PC-9 (cell line): ENCODE results near the gene EYA2. TPM values are rescaled to one million over a fixed set of nuclear protein-coding genes. Genes with fewer than 3 reads are reported as not detected.

Experiments used
- BruUV-seq: library from RNA; stranded (reverse); fragments of 400-500 nt; replicated peaks from 2 replicates; lab custom pipeline; 2021; lab: Mats Ljungman, UMichigan
- CTCF ChIA-PET: fragments of 300-600 bp; sonication (Branson Sonifier 250); formaldehyde crosslinking; loops from one replicate; lab custom pipeline; 2022; ENCODE audit warnings: antibody characterized with exemption; lab: Charles Lee
- POLR2A ChIA-PET: fragments of 300-600 bp; sonication (Branson Sonifier 250); formaldehyde crosslinking; loops from one replicate; lab custom pipeline; 2022; ENCODE audit warnings: antibody characterized with exemption; ENCODE audit not compliant: unreplicated experiment; lab: Charles Lee
- DNase-seq, 2 experiments: peaks; one replicate each; pipeline versions ENCODE4 v3.0.0 to v3.0.0-alpha.2; 2015 to 2022; ENCODE audit warnings: mixed read lengths in 1 of 2
- H2AFZ ChIP-seq: fragments of 200-600 bp; sonication (generic); 2 replicates; pipeline ENCODE4 v1.8.1; 2017; ENCODE audit warnings: antibody characterized with exemption
- H3F3A ChIP-seq: fragments of 200-600 bp; sonication (generic); 2 replicates; pipeline ENCODE4 v1.8.1; 2017; ENCODE audit warnings: antibody characterized with exemption, mild to moderate bottlenecking, low read depth; ENCODE audit not compliant: insufficient read depth
- H3K27ac ChIP-seq: fragments of 200-600 bp; sonication (generic); 2 replicates; pipeline ENCODE4 v1.6.1; 2016; ENCODE audit warnings: mixed run types
- H3K27me3 ChIP-seq: fragments of 200-600 bp; sonication (generic); 2 replicates; pipeline ENCODE4 v1.6.1; 2016; ENCODE audit warnings: low read depth, mixed run types; ENCODE audit not compliant: insufficient read depth
- H3K36me3 ChIP-seq: fragments of 200-600 bp; sonication (generic); 2 replicates; pipeline ENCODE4 v1.6.1; 2016; ENCODE audit warnings: low read depth, mixed run types
- H3K4me1 ChIP-seq: fragments of 200-600 bp; sonication (generic); replicated peaks from 2 replicates; pipeline ENCODE4 v1.6.1; 2016; ENCODE audit warnings: mixed run types; ENCODE audit not compliant: insufficient read depth
- H3K4me2 ChIP-seq: fragments of 200-600 bp; sonication (generic); 2 replicates; pipeline ENCODE4 v1.6.1; 2017; ENCODE audit warnings: mixed run types
- H3K4me3 ChIP-seq: fragments of 200-600 bp; sonication (generic); 2 replicates; pipeline ENCODE4 v1.6.1; 2016; ENCODE audit warnings: mixed run types
- H3K79me2 ChIP-seq: fragments of 200-600 bp; sonication (generic); 2 replicates; pipeline ENCODE4 v1.6.1; 2017; ENCODE audit warnings: low read depth, mixed run types
- H3K9me2 ChIP-seq: fragments of 200-600 bp; sonication (generic); 2 replicates; pipeline ENCODE4 v1.8.1; 2017; ENCODE audit warnings: mild to moderate bottlenecking; ENCODE audit not compliant: insufficient read depth
- H3K9me3 ChIP-seq: fragments of 200-600 bp; sonication (generic); 2 replicates; pipeline ENCODE4 v1.8.1; 2016; ENCODE audit warnings: low read depth; ENCODE audit not compliant: insufficient read depth
- H4K20me1 ChIP-seq: fragments of 200-600 bp; sonication (generic); 2 replicates; pipeline ENCODE4 v1.8.1; 2017; ENCODE audit not compliant: insufficient read depth
- CTCF ChIP-seq: fragments of 200-600 bp; sonication (generic); conservative IDR thresholded peaks from 2 replicates; pipeline ENCODE4 v1.6.1; 2017; ENCODE audit warnings: mixed run types, antibody characterized with exemption, mild to moderate bottlenecking, moderate library complexity
- EZH2 ChIP-seq: fragments of 200-600 bp; sonication (generic); IDR thresholded peaks from 2 replicates; pipeline ENCODE4 v1.8.0; 2017; ENCODE audit warnings: antibody characterized with exemption, low read depth
- intact Hi-C: fragments of 100-400 bp; cut with micrococcal nuclease; formaldehyde crosslinking; loops from one replicate; pipeline ENCODE4 v1.10.0; 2022; ENCODE audit not compliant: unreplicated experiment
- microRNA-seq: library from miRNA; unstranded; fragments of <30 nt; microRNA quantifications from one replicate; pipeline ENCODE4 v1.2.0, GENCODE V29; 2021; ENCODE audit warnings: borderline number of aligned reads, borderline replicate concordance
- total RNA-seq: library from RNA; stranded (reverse); gene quantifications from 2 replicates; pipeline ENCODE4 v1.2.3, GENCODE V29; 2021

Gene EYA2
- total RNA-seq, 1 experiment from 2014 or later = not detected

GRCh38 chr20:47235853-47236638 is 341.4 kb downstream of the EYA2 start:
- H3K9me2 ChIP-seq = no peaks in the 10 kb centered on the region
- no peak overlapping the region for H3K4me3 ChIP-seq
- no peaks in the 10 kb centered on the region for H3K9me3 ChIP-seq
- no peak overlapping the region for H2AFZ ChIP-seq
- H3K36me3 ChIP-seq = peaks cover 60% of the 10 kb centered on the region
- no peaks in the 10 kb centered on the region for H3K4me1 ChIP-seq
- no peak overlapping the region for H3K27ac ChIP-seq
- ChIA-PET POLR2A (no interaction called here), CTCF (interaction anchor here (0.6 kb wide), 1 partner anchor 105 kb away, joined by 3 read pairs; no protein-coding TSS in a partner anchor)
- no peaks in the 10 kb centered on the region for H3K27me3 ChIP-seq
- 0 out of 2 replicates have a peak, but pooled peaks cover 6% of the 10 kb centered on the region for H3K79me2 ChIP-seq
- peaks cover 36% of the 10 kb centered on the region; the same call in 1 of the 2 replicates for H3F3A ChIP-seq
- TF ChIP-seq EZH2 = no peak
- TF ChIP-seq CTCF = no peak
- intact Hi-C loops = no loop called here
- no TSS peak for BruUV-seq
- DNase-seq = no peak
- H3K4me2 ChIP-seq = no peak overlapping the region
- peaks cover 26% of the 10 kb centered on the region for H4K20me1 ChIP-seq

GRCh38 chr20:47236639-47236900 is 341.9 kb downstream of the EYA2 start:
- Histone ChIP-seq H3K9me3 (no peaks in the 10 kb centered on the region), H2AFZ (no peak overlapping the region), H3K27ac (no peak overlapping the region), H3K4me1 (no peaks in the 10 kb centered on the region), H3K9me2 (no peaks in the 10 kb centered on the region), H4K20me1 (peaks cover 28% of the 10 kb centered on the region), H3K4me2 (no peak overlapping the region), H3K36me3 (peaks cover 55% of the 10 kb centered on the region), H3K79me2 (0 out of 2 replicates have a peak, but pooled peaks cover under 1% of the 10 kb centered on the region), H3K4me3 (no peak overlapping the region), H3K27me3 (no peaks in the 10 kb centered on the region), H3F3A (peaks cover 30% of the 10 kb centered on the region; the same call in 1 of the 2 replicates)
- intact Hi-C loops = no loop called here
- ChIA-PET POLR2A (no interaction called here), CTCF (no interaction called here)
- no TSS peak for BruUV-seq
- TF ChIP-seq EZH2 (no peak), CTCF (no peak)
- DNase-seq = no peak

GRCh38 chr20:47237715-47238114 is 343.1 kb downstream of the EYA2 start:
- H3K27ac ChIP-seq = no peak overlapping the region
- peaks cover 29% of the 10 kb centered on the region; the same call in 1 of the 2 replicates for H3F3A ChIP-seq
- ChIA-PET POLR2A (no interaction called here), CTCF (no interaction called here)
- no TSS peak for BruUV-seq
- intact Hi-C loops = no loop called here
- TF ChIP-seq CTCF (no peak), EZH2 (no peak)
- H3K9me2 ChIP-seq = no peaks in the 10 kb centered on the region
- H3K4me2 ChIP-seq = no peak overlapping the region
- H3K4me3 ChIP-seq = no peak overlapping the region
- H3K9me3 ChIP-seq = no peaks in the 10 kb centered on the region
- DNase-seq = no peak
- H4K20me1 ChIP-seq = peaks cover 20% of the 10 kb centered on the region
- H2AFZ ChIP-seq = no peak overlapping the region
- H3K4me1 ChIP-seq = no peaks in the 10 kb centered on the region
- peaks cover 57% of the 10 kb centered on the region for H3K36me3 ChIP-seq
- H3K79me2 ChIP-seq = no peaks in the 10 kb centered on the region
- H3K27me3 ChIP-seq = no peaks in the 10 kb centered on the region

Small RNAs within 50 kb of the gene (microRNA-seq; reads per million reads assigned to microRNA genes)
- gene MIR3616 = not detected

Other genes with a start within 250 kb of the EYA2 start
- 6.0 and 9.1 TPM in 2 replicates for gene SLC13A3, start 243.4 kb upstream of the EYA2 start, total RNA-seq
- gene TP53RK, start 205.4 kb upstream of the EYA2 start, total RNA-seq = 9.9 and 10.4 TPM in 2 replicates
- 28.6 and 33.6 TPM in 2 replicates for gene SLC2A10, start 185.2 kb upstream of the EYA2 start, total RNA-seq